Breast epithelium (tissue), 4 donors: ENCODE measurements around the gene TUBB1. TPM values are rescaled to one million over a fixed set of nuclear protein-coding genes. Genes with fewer than 3 reads are reported as not detected.

Experiments
- DNase-seq, 2 donors: peaks; one replicate each; pipeline ENCODE4 v3.0.0-alpha.2; 2019; ENCODE audit warnings: low spot score in 2 of 2
- H3K27ac ChIP-seq, 2 donors: fragments of 200-600 bp; sonication (generic) in 1 of 2; one replicate each; pipeline ENCODE4 v1.5.1; 2016 to 2019; ENCODE audit warnings: mild to moderate bottlenecking in 1 of 2
- H3K27me3 ChIP-seq, 2 donors: fragments of 200-600 bp; sonication (generic) in 1 of 2; one replicate each; pipeline versions ENCODE4 v1.5.1 to v1.6.0; 2017 to 2019; ENCODE audit warnings: control low read depth in 1 of 2, mild to moderate bottlenecking in 1 of 2
- H3K36me3 ChIP-seq: fragments of 200-600 bp; one replicate; pipeline ENCODE4 v1.5.1; 2019
- H3K4me1 ChIP-seq, 2 donors: fragments of 200-600 bp; sonication (generic); one replicate each; pipeline ENCODE4 v1.5.1; 2016 to 2019; ENCODE audit warnings: control low read depth in 1 of 2
- H3K4me3 ChIP-seq, 3 donors: fragments of 200-600 bp; sonication (generic); 1 replicate in 2 of 3; 2 replicates in 1 of 3; pipeline ENCODE4 v1.5.1; 2016 to 2019; ENCODE audit warnings: mild to moderate bottlenecking in 3 of 3, moderate library complexity in 2 of 3
- H3K9me3 ChIP-seq, 2 donors: fragments of 200-600 bp; sonication (generic) in 1 of 2; one replicate each; pipeline ENCODE4 v1.5.1; 2016 to 2019; ENCODE audit warnings: control low read depth in 1 of 2
- POLR2A ChIP-seq: fragments of 450-650 bp; IDR thresholded peaks from one replicate; pipeline ENCODE4 v1.6.1; 2016; ENCODE audit warnings: antibody characterized with exemption, mild to moderate bottlenecking, moderate library complexity
- POLR2AphosphoS5 ChIP-seq, 3 donors: sonication (generic); formaldehyde crosslinking; IDR thresholded peaks; one replicate each; pipeline ENCODE4 v1.6.1; 2017; ENCODE audit warnings: antibody characterized with exemption in 3 of 3
- intact Hi-C: fragments of 100-400 bp; cut with DNase I; formaldehyde crosslinking; loops from one replicate; pipeline ENCODE4 v1.15.1; 2023; ENCODE audit warnings: low total_unique reads
- total RNA-seq, 3 donors: library from RNA; depleted of rRNA; stranded (reverse); fragments of >200 nt; gene quantifications; one replicate each; pipeline ENCODE4 v1.1.0, GENCODE V29; 2016
- TF ChIP-seq, protein P1 (sequence below), 3 donors: fragments of 450-650 bp; IDR thresholded peaks; one replicate each; pipeline ENCODE4 v1.5.1; 2016 to 2017; ENCODE audit warnings: antibody characterized with exemption in 3 of 3, mild to moderate bottlenecking in 3 of 3, moderate library complexity in 3 of 3

Gene TUBB1
- total RNA-seq, 3 donors from 2014 or later, result 0.16 TPM; not detected in 2

DNA sequence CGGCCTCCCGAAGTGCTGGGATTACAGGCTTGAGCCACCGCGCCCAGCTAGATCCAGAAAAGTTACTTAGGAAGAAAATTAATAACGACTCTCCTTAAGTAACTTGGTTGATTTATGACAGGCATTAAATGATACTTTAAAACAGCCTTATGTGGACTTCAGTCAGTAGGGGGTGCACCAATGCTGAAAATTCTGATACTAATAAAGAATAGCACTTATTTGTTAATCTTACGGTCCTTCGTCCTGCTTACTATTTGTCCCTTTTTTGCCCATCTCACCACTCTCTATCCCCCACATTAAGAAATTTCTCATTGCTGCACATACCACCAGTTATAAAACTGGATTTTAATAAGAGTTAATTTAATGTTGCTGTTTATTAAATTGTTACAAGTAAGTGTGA, 36.1 kb downstream of the TUBB1 start:
- no peak for DNase-seq
- TF ChIP-seq POLR2A (no peak), POLR2AphosphoS5 (IDR thresholded peaks at IDR 0.05) (no peak)
- TF ChIP-seq, protein P1, sequence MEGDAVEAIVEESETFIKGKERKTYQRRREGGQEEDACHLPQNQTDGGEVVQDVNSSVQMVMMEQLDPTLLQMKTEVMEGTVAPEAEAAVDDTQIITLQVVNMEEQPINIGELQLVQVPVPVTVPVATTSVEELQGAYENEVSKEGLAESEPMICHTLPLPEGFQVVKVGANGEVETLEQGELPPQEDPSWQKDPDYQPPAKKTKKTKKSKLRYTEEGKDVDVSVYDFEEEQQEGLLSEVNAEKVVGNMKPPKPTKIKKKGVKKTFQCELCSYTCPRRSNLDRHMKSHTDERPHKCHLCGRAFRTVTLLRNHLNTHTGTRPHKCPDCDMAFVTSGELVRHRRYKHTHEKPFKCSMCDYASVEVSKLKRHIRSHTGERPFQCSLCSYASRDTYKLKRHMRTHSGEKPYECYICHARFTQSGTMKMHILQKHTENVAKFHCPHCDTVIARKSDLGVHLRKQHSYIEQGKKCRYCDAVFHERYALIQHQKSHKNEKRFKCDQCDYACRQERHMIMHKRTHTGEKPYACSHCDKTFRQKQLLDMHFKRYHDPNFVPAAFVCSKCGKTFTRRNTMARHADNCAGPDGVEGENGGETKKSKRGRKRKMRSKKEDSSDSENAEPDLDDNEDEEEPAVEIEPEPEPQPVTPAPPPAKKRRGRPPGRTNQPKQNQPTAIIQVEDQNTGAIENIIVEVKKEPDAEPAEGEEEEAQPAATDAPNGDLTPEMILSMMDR (IDR thresholded peaks at IDR 0.05), result peak in 2 of 3 donors; percentile 29 to 30
- no peaks in the 10 kb centered on the region for H3K4me1 ChIP-seq

DNA sequence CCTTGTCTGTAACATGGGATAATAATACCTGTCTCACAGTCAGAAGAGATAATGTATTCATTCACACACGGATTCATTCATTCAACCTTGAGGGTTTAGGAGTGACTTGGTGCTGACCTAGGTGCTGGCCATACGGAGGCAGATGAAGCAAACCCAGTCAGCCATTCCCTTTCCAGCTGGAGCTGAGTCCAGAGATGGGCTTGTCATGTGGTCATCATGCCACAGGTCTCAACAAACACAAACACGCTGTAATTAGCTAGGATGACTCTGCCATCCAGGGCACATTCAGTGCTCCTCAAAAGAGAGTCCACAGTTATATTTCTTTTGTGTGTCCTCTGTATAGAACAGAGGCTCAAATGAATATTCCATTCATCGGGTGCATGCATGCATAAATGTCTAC, 42.9 kb downstream of the TUBB1 start:
- no peaks in the 10 kb centered on the region for H3K36me3 ChIP-seq
- no peak overlapping the region for H3K4me3 ChIP-seq
- no peak overlapping the region for H3K27ac ChIP-seq
- H3K9me3 ChIP-seq, result no peaks in the 10 kb centered on the region
- H3K4me1 ChIP-seq, result no peaks in the 10 kb centered on the region
- no peaks in the 10 kb centered on the region for H3K27me3 ChIP-seq
- no peak for DNase-seq
- intact Hi-C loops, result no loop called here
- TF ChIP-seq, protein P1 (IDR thresholded peaks at IDR 0.05), result no peak
- no peak for TF ChIP-seq POLR2A
- no peak for TF ChIP-seq POLR2AphosphoS5 (IDR thresholded peaks at IDR 0.05)

More for the DNA sequence above, 36.1 kb downstream of the TUBB1 start:
- Histone ChIP-seq H3K4me3 (no peak overlapping the region), H3K36me3 (no peaks in the 10 kb centered on the region), H3K9me3 (no peaks in the 10 kb centered on the region), H3K27ac (no peak overlapping the region), H3K27me3 (no peaks in the 10 kb centered on the region)
- intact Hi-C loops, result no loop called here

DNA sequence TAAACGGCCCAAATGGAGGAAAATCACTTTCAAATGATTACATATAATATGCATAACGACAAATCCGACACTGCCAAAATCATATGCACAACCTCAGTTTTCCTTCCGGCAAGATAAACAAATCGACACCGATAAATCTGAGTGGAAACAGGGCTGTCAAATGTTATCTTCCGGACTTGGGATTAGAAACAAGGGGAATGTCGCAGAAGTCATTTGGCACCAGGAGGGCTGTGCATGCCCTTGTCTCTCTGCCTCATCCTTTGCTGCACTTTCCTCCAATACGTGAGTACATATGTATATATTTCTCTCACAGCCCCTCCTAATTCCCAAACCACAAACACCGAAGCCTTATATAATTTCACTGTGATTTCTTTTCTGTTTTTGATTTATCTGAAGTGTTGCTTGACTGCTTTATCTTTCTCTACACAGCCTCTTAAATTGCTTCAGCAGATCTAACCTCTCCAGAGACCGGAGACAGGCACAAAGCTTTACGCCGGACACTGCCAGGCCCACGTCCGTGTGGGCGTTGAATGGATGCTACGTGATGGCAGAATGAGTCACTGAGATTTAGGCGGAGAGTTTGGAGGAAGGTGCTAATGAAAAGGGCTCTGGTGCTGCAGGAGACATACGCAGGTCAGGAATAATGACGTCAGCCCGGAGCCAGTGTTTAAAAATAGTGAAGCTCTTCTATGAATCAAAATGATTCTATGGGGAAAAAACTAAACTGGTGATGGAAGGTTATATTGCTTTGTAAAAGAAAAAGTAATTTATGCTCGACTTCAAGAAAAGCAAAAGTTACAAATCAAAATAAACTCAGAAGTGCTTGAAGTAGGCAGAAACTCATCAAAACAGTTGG, 44.4 kb downstream of the TUBB1 start:
- no peaks in the 10 kb centered on the region for H3K4me1 ChIP-seq
- no peaks in the 10 kb centered on the region for H3K36me3 ChIP-seq
- no peaks in the 10 kb centered on the region for H3K27me3 ChIP-seq
- no peak overlapping the region for H3K4me3 ChIP-seq
- no peak for TF ChIP-seq POLR2A
- TF ChIP-seq, protein P1 (IDR thresholded peaks at IDR 0.05), result no peak
- TF ChIP-seq POLR2AphosphoS5 (IDR thresholded peaks at IDR 0.05), result no peak
- peak overlapping the region in 1 of 2 donors; percentile 16 for H3K27ac ChIP-seq
- intact Hi-C loops, result no loop called here
- DNase-seq, result no peak
- no peaks in the 10 kb centered on the region for H3K9me3 ChIP-seq

DNA sequence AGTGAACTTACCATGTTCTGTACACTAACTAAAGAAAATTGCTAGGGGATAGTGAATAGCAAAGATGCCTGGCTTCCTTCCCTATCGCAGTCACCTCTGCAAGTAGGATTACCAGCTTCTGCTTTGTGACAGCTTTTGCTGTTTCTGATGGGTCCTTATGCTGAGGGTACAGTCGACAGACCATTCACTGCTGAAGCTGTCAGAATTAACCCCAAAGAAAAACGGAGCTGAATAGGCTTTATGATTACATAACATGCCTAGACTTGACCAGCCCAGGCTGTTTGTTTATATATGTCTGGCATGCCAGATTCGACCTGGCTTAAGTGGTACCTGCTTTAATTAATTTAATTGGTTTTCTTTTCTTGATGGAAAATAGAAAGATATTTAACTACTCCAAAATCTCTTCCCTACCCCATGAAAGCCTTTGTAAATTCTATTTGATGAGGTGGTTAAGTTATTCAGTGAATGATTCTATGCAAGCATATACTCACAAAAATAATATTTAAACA, 45.0 kb downstream of the TUBB1 start:
- Histone ChIP-seq H3K27ac (no peak overlapping the region), H3K36me3 (no peaks in the 10 kb centered on the region), H3K27me3 (no peaks in the 10 kb centered on the region), H3K9me3 (no peaks in the 10 kb centered on the region), H3K4me3 (no peak overlapping the region), H3K4me1 (no peaks in the 10 kb centered on the region)
- DNase-seq, result no peak
- TF ChIP-seq POLR2A (no peak), POLR2AphosphoS5 (IDR thresholded peaks at IDR 0.05) (no peak)
- TF ChIP-seq, protein P1 (IDR thresholded peaks at IDR 0.05), result no peak
- intact Hi-C loops, result no loop called here

DNA sequence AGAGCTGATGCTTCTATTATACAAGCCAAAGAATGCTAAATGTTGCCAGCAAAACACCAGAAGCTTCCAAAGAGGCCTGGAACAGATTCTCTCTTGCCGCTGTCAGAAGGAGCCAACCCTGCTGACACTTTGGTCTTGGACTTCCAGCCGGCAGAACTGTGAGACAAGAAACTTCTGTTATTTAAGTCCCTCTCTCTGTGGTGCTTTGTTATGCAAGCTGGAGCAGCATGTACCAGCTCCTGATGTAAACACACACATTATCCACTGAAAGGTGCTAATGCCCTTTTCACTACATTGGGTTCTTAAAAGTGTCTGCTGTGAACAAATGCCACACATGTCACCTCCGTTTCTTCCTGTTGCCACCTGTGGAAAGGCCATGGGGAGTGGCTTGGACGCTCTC, 49.3 kb downstream of the TUBB1 start:
- H3K4me1 ChIP-seq, result no peaks in the 10 kb centered on the region
- peaks cover 0 to 2% of the 10 kb centered on the region in 2 donors for H3K27me3 ChIP-seq
- intact Hi-C loops, result no loop called here
- DNase-seq, result no peak
- H3K27ac ChIP-seq, result no peak overlapping the region
- no peaks in the 10 kb centered on the region for H3K36me3 ChIP-seq
- H3K4me3 ChIP-seq, result no peak overlapping the region
- no peaks in the 10 kb centered on the region for H3K9me3 ChIP-seq
- TF ChIP-seq POLR2AphosphoS5 (IDR thresholded peaks at IDR 0.05) (no peak), POLR2A (no peak)
- TF ChIP-seq, protein P1 (IDR thresholded peaks at IDR 0.05), result no peak
